Lower leg skin (tissue), 3 donors: ENCODE data around the gene ARHGEF12.

Source experiments
- CTCF ChIP-seq, 3 donors: fragments of 450-650 bp; IDR thresholded peaks; one replicate each; pipeline ENCODE4 v1.5.1; 2016; ENCODE audit warnings: antibody characterized with exemption in 3 of 3, mild to moderate bottlenecking in 3 of 3, moderate library complexity in 2 of 3
- POLR2A ChIP-seq, 2 donors: fragments of 450-650 bp; IDR thresholded peaks; one replicate each; pipeline ENCODE4 v1.6.1; 2016 to 2017; ENCODE audit warnings: antibody characterized with exemption in 2 of 2, mild to moderate bottlenecking in 1 of 2, moderate library complexity in 1 of 2

- no peak for TF ChIP-seq CTCF (IDR thresholded peaks at IDR 0.05)
- no peak for TF ChIP-seq POLR2A (IDR thresholded peaks at IDR 0.05)
Measured at GRCh38 chr11:120499088-120499487, 162.9 kb downstream of the ARHGEF12 start.
